Measurements from ENCODE around the gene NCAPG. TPM values are rescaled to one million over a fixed set of nuclear protein-coding genes. Genes with fewer than 3 reads are reported as not detected.
"Not testable (repeated sequence)": the region's sequence is repeated elsewhere in the genome, so short reads cannot be mapped to it uniquely, and the experiment has no call there.

NCAPG gene
- total RNA-seq, 2 experiments from 2014 or later: 73.8 to 82.8 TPM

- Mint-ChIP-seq H3K9me3 (ENCODE audit: low read depth) (no peaks in the 10 kb centered on the region), H3K27ac (no peak overlapping the region), H3K4me1 (no peaks in the 10 kb centered on the region), H3K4me3 (no peak overlapping the region), H3K36me3 (ENCODE audit: low read depth) (peaks cover 42% of the 10 kb centered on the region), H3K27me3 (no peaks in the 10 kb centered on the region)
- DNase-seq (no peak), ATAC-seq (no peak)
- intact Hi-C loops (cut with DNase I, micrococcal nuclease): no loop called here
- ChIA-PET POLR2A (no interaction called here), CTCF (no interaction called here)
Observed at GRCh38 chr4:17846266-17846665, 35.5 kb downstream of the NCAPG start.

- H3K4me1 Mint-ChIP-seq; H3K27ac Mint-ChIP-seq; intact Hi-C loops (cut with DNase I, micrococcal nuclease); POLR2A ChIA-PET; H3K27me3 Mint-ChIP-seq; H3K9me3 Mint-ChIP-seq (ENCODE audit: low read depth); H3K4me3 Mint-ChIP-seq; DNase-seq; ATAC-seq; CTCF ChIA-PET: not testable (repeated sequence)
- H3K36me3 Mint-ChIP-seq (ENCODE audit: low read depth): peaks cover 16% of the 10 kb centered on the region
Observed at GRCh38 chr4:17850295-17850694, 39.5 kb downstream of the NCAPG start.

- H3K4me1 Mint-ChIP-seq: no peaks in the 10 kb centered on the region
- intact Hi-C loops (cut with DNase I, micrococcal nuclease): no loop called here
- no peak overlapping the region for H3K27ac Mint-ChIP-seq
- CTCF ChIA-PET: interaction anchor here (0.6 to 1.0 kb wide), 3 partner anchors 20 to 250 kb away, joined by 3 to 4 read pairs (median 3); no protein-coding TSS in a partner anchor
- no peaks in the 10 kb centered on the region for H3K9me3 Mint-ChIP-seq (ENCODE audit: low read depth)
- H3K4me3 Mint-ChIP-seq: no peak overlapping the region
- ATAC-seq (no peak), DNase-seq (no peak)
- H3K36me3 Mint-ChIP-seq (ENCODE audit: low read depth): peaks cover 7% of the 10 kb centered on the region
- H3K27me3 Mint-ChIP-seq: no peaks in the 10 kb centered on the region
- POLR2A ChIA-PET: no interaction called here
Observed at GRCh38 chr4:17851959-17852358, 41.2 kb downstream of the NCAPG start.

GRCh38 chr4:17854036-17854435 is 43.3 kb downstream of the NCAPG start:
- ChIA-PET POLR2A (no interaction called here), CTCF (interaction anchor here (1.1 kb wide), 1 partner anchor 11 kb away, joined by 5 read pairs; no protein-coding TSS in a partner anchor)
- intact Hi-C loops (cut with DNase I, micrococcal nuclease): no loop called here
- no peak overlapping the region for H3K27ac Mint-ChIP-seq
- peaks cover 3% of the 10 kb centered on the region for H3K9me3 Mint-ChIP-seq (ENCODE audit: low read depth)
- no peaks in the 10 kb centered on the region for H3K4me1 Mint-ChIP-seq
- ATAC-seq: no peak
- H3K4me3 Mint-ChIP-seq: no peak overlapping the region
- peaks cover 5% of the 10 kb centered on the region for H3K36me3 Mint-ChIP-seq (ENCODE audit: low read depth)
- no peaks in the 10 kb centered on the region for H3K27me3 Mint-ChIP-seq
- DNase-seq: no peak

GRCh38 chr4:17859793-17860406 is 49.1 kb downstream of the NCAPG start:
- DNase-seq (no peak), ATAC-seq (no peak)
- Mint-ChIP-seq H3K27ac (no peak overlapping the region), H3K4me3 (no peak overlapping the region), H3K9me3 (ENCODE audit: low read depth) (peaks cover 23% of the 10 kb centered on the region), H3K4me1 (no peaks in the 10 kb centered on the region), H3K27me3 (no peaks in the 10 kb centered on the region), H3K36me3 (ENCODE audit: low read depth) (peaks cover 26% of the 10 kb centered on the region)
- intact Hi-C loops (cut with DNase I, micrococcal nuclease): no loop called here
- ChIA-PET CTCF (no interaction called here), POLR2A (no interaction called here)

GRCh38 chr4:17861906-17862305 is 51.1 kb downstream of the NCAPG start:
- CTCF ChIA-PET; H3K27me3 Mint-ChIP-seq; H3K4me1 Mint-ChIP-seq; POLR2A ChIA-PET; DNase-seq; H3K4me3 Mint-ChIP-seq; ATAC-seq; intact Hi-C loops (cut with DNase I, micrococcal nuclease); H3K27ac Mint-ChIP-seq: not testable (repeated sequence)
- H3K36me3 Mint-ChIP-seq (ENCODE audit: low read depth): peaks cover 22% of the 10 kb centered on the region
- H3K9me3 Mint-ChIP-seq (ENCODE audit: low read depth): peaks cover 23% of the 10 kb centered on the region

GRCh38 chr4:17865866-17866363 is 55.1 kb downstream of the NCAPG start:
- H3K4me1 Mint-ChIP-seq: no peaks in the 10 kb centered on the region
- DNase-seq: no peak
- peaks cover 21% of the 10 kb centered on the region for H3K36me3 Mint-ChIP-seq (ENCODE audit: low read depth)
- no peak for ATAC-seq
- no peak overlapping the region for H3K4me3 Mint-ChIP-seq
- intact Hi-C loops (cut with DNase I, micrococcal nuclease): no loop called here
- peaks cover 20% of the 10 kb centered on the region for H3K9me3 Mint-ChIP-seq (ENCODE audit: low read depth)
- POLR2A ChIA-PET: interaction anchor here (0.6 kb wide), 1 partner anchor 570 kb away, joined by 5 read pairs; no protein-coding TSS in a partner anchor
- no peaks in the 10 kb centered on the region for H3K27me3 Mint-ChIP-seq
- no peak overlapping the region for H3K27ac Mint-ChIP-seq
- CTCF ChIA-PET: no interaction called here

GRCh38 chr4:17866810-17867209 is 56.0 kb downstream of the NCAPG start:
- H3K27me3 Mint-ChIP-seq: no peaks in the 10 kb centered on the region
- H3K9me3 Mint-ChIP-seq (ENCODE audit: low read depth): peaks cover 16% of the 10 kb centered on the region
- no peaks in the 10 kb centered on the region for H3K4me1 Mint-ChIP-seq
- ATAC-seq (no peak), DNase-seq (no peak)
- intact Hi-C loops (cut with DNase I, micrococcal nuclease): no loop called here
- ChIA-PET POLR2A (interaction anchor here (0.6 kb wide), 1 partner anchor 569 kb away, joined by 5 read pairs; no protein-coding TSS in a partner anchor), CTCF (interaction anchor here (0.8 kb wide), 1 partner anchor 504 kb away, joined by 3 read pairs; no protein-coding TSS in a partner anchor)
- no peak overlapping the region for H3K27ac Mint-ChIP-seq
- no peak overlapping the region for H3K4me3 Mint-ChIP-seq
- H3K36me3 Mint-ChIP-seq (ENCODE audit: low read depth): peaks cover 17% of the 10 kb centered on the region

GRCh38 chr4:17867276-17867675 is 56.5 kb downstream of the NCAPG start:
- intact Hi-C loops (cut with DNase I, micrococcal nuclease): no loop called here
- Mint-ChIP-seq H3K27me3 (no peaks in the 10 kb centered on the region), H3K4me1 (no peaks in the 10 kb centered on the region), H3K9me3 (ENCODE audit: low read depth) (peaks cover 12% of the 10 kb centered on the region), H3K4me3 (no peak overlapping the region), H3K36me3 (ENCODE audit: low read depth) (peaks cover 14% of the 10 kb centered on the region), H3K27ac (no peak overlapping the region)
- ChIA-PET CTCF (no interaction called here), POLR2A (no interaction called here)
- DNase-seq: no peak
- no peak for ATAC-seq

- no peaks in the 10 kb centered on the region for H3K4me1 Mint-ChIP-seq
- DNase-seq: no peak
- H3K27me3 Mint-ChIP-seq: no peaks in the 10 kb centered on the region
- intact Hi-C loops (cut with DNase I, micrococcal nuclease): no loop called here
- ChIA-PET CTCF (no interaction called here), POLR2A (no interaction called here)
- no peaks in the 10 kb centered on the region for H3K36me3 Mint-ChIP-seq (ENCODE audit: low read depth)
- H3K27ac Mint-ChIP-seq: no peak overlapping the region
- no peak for ATAC-seq
- no peak overlapping the region for H3K4me3 Mint-ChIP-seq
- H3K9me3 Mint-ChIP-seq (ENCODE audit: low read depth): no peaks in the 10 kb centered on the region
Observed at GRCh38 chr4:17869327-17869726, 58.5 kb downstream of the NCAPG start.

GRCh38 chr4:17875402-17876070 is 64.8 kb downstream of the NCAPG start:
- intact Hi-C loops (cut with DNase I, micrococcal nuclease): no loop called here
- no peak for DNase-seq

GRCh38 chr4:17876943-17877342 is 66.2 kb downstream of the NCAPG start:
- intact Hi-C loops (cut with DNase I, micrococcal nuclease): no loop called here
- ChIA-PET POLR2A (no interaction called here), CTCF (no interaction called here)
- no peak overlapping the region for H3K4me3 Mint-ChIP-seq
- ATAC-seq: no peak
- no peaks in the 10 kb centered on the region for H3K27me3 Mint-ChIP-seq
- H3K4me1 Mint-ChIP-seq: no peaks in the 10 kb centered on the region
- H3K27ac Mint-ChIP-seq: no peak overlapping the region
- DNase-seq: no peak
- H3K9me3 Mint-ChIP-seq (ENCODE audit: low read depth): peaks cover 12% of the 10 kb centered on the region
- H3K36me3 Mint-ChIP-seq (ENCODE audit: low read depth): peaks cover 6% of the 10 kb centered on the region

More at GRCh38 chr4:17875402-17876070, 64.8 kb downstream of the NCAPG start:
- peaks cover 6% of the 10 kb centered on the region for H3K36me3 Mint-ChIP-seq (ENCODE audit: low read depth)
- no peak for ATAC-seq
- CTCF ChIA-PET: no interaction called here
- peaks cover 12% of the 10 kb centered on the region for H3K9me3 Mint-ChIP-seq (ENCODE audit: low read depth)
- H3K27me3 Mint-ChIP-seq: no peaks in the 10 kb centered on the region
- H3K4me1 Mint-ChIP-seq: no peaks in the 10 kb centered on the region
- no peak overlapping the region for H3K4me3 Mint-ChIP-seq
- H3K27ac Mint-ChIP-seq: no peak overlapping the region
- POLR2A ChIA-PET: no interaction called here

Measured in activated CD4-positive, alpha-beta T cell treated with anti-CD3 and anti-CD28 coated beads for 36 hours (primary cell).